GM12801 (cell line): ENCODE measurements around the gene OPCML.

Source experiments
- TF ChIP-seq, protein P1 (sequence below): IDR thresholded peaks from one replicate; pipeline ENCODE4 v1.5.1; 2011; ENCODE audit warnings: control low read depth; ENCODE audit not compliant: insufficient read length; ENCODE audit errors: extremely low read depth

The OPCML gene

DNA sequence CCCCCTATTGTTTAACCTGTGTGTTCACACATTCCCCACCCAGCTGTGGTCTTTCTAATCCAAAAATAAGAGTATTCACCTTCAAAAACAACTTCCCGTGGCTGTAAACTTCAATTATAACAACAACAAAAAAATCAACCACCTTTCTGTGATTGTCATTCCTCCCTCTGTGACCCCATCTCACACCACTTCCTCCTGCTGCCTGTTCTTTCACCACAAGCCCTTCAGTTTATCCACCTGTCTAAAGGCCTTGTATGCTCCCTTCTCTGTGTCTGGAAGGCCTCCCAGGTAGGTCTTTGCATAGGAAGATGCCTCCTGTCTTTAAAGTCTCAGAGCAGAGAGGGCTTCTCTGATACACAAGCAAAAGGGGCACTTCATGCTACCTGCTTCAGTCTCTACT, 707.7 kb downstream of the OPCML start:
- TF ChIP-seq, protein P1, sequence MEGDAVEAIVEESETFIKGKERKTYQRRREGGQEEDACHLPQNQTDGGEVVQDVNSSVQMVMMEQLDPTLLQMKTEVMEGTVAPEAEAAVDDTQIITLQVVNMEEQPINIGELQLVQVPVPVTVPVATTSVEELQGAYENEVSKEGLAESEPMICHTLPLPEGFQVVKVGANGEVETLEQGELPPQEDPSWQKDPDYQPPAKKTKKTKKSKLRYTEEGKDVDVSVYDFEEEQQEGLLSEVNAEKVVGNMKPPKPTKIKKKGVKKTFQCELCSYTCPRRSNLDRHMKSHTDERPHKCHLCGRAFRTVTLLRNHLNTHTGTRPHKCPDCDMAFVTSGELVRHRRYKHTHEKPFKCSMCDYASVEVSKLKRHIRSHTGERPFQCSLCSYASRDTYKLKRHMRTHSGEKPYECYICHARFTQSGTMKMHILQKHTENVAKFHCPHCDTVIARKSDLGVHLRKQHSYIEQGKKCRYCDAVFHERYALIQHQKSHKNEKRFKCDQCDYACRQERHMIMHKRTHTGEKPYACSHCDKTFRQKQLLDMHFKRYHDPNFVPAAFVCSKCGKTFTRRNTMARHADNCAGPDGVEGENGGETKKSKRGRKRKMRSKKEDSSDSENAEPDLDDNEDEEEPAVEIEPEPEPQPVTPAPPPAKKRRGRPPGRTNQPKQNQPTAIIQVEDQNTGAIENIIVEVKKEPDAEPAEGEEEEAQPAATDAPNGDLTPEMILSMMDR, result no peak

DNA sequence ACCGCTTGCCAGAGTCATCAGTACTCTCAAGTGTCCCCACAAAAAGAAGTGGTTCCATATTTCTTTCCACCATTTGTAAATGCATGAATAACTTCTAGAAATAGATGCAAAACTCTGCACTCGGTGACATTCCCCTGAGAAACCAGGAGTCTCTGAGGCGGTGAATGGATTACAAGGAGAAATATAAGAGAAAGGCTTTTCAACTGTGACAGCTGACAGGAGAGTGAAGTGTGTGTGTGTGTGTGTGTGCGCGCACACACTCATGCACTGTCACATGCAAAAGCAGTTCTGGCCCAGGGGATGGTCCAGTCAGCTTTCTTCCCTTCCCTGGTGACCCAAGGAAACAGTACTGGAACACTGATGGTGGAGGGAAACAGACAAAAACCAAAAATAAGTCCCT, 710.0 kb downstream of the OPCML start:
- TF ChIP-seq, protein P1, result no peak

DNA sequence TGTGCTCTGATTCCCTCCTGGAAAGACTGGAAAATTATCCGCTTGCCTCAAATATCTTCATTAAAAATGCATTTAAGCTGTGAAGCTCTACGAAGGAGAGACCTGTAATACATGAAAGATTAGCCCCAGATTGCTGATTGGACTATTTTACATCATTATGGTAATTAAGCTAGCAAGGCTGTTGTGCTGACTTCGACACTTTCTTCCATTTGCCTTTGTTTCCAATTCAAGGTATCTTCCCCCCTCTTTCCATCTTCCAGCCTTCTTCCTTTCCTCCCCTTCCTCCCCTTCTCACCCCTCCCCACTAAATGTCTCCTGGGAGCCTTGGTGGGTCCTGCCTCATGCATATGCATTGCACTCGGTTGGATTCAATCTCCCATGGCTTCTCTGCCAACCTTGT, 710.8 kb downstream of the OPCML start:
- TF ChIP-seq, protein P1, result no peak

DNA sequence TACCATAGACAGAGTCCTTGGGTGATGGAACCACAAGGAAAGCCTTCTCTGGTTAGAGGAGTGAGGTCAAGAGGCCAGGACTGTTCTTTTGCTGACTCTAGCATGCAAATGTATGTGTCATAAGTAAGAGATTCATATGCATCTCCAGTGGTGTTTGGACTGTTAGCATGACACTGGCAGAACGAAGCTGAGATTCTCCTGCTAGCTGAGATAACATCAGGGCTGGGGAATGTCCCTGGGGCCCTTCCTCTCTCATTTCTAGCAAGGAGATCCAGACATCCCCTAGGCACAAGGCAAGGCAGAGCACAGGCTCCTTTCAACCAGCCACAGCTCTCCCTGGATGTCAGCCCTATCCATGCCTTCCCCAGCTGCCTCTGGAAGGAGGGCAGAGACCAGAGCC, 711.3 kb downstream of the OPCML start:
- TF ChIP-seq, protein P1, result no peak

DNA sequence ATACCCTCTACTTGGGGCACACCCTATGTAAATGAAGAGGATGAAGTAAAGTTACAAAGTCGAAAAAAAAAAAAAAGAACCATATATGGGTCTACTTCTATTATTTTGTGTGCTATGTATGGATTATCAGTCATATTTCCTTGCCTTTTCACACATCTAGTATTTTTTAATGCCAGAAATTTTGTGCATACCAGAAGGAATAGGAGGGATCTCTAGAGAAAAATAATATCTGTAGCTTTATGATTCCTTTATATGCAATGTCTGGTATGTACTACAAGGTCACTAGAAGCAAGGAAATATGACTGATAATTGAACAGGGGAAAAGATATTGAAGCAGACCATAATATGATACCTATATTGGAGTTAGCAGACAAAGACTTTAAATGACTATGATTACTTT, 713.4 kb downstream of the OPCML start:
- TF ChIP-seq, protein P1, result no peak

DNA sequence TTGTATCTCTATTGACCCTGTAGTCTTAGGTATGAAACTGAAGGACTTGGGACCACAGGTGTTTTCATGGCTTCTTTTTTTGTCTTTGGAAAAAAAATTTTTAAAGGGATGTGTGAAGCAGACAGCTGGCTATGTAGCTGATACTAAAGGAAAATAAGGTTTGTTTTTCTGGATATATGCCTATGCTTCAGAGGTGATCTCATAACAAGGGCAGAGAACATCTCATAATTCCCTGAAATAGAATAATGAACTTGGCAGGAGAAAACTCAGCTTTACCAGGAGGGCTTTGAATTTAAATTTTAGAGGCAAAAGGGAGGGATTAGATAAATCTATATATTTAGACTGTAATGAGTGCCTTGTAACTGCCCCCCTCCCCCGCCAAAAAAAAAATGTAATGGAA, 714.9 kb downstream of the OPCML start:
- TF ChIP-seq, protein P1, result no peak

DNA sequence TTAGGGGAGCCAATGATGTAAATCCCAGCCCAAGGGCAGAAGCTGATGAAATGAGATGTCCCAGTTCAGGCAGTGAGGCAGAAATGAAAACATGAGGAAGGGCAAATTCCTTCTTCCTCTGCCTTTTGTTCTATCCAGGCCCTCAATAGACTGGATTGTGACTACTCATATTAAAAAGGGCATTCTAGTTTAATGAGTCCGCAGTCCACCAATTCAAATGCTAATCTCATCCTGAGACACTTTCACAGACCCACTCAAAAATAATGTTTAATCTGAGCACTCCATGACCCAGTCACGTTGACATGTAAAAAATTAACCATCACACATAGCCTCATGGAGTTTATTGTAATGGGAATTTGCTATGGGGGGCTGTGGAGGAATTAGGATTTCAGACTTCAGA, 717.9 kb downstream of the OPCML start:
- TF ChIP-seq, protein P1, result no peak

DNA sequence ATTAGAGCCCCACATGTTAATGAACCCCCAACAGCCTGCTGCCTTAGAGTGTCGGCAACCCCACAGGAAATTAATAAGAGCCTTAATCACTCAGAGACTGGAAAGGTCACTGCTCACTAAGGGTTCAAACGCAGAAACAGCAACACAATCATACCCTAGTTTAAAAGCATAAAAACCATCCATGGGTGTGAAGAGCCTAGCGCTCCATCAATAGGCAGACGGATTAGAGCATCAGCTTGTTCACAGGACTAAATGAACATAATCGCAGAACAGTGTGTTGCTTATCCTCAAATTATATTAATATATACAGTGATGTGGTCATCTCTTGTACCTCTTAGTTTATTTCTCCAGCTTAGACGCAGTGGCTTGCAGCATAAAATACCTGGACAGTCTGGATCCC, 720.7 kb downstream of the OPCML start:
- TF ChIP-seq, protein P1, result no peak
